Measurements from ENCODE around the gene COL20A1. TPM values are rescaled to one million over a fixed set of nuclear protein-coding genes. Genes with fewer than 3 reads are reported as not detected.

Gene COL20A1
- total RNA-seq, 4 donors from 2014 or later: not detected

DNA sequence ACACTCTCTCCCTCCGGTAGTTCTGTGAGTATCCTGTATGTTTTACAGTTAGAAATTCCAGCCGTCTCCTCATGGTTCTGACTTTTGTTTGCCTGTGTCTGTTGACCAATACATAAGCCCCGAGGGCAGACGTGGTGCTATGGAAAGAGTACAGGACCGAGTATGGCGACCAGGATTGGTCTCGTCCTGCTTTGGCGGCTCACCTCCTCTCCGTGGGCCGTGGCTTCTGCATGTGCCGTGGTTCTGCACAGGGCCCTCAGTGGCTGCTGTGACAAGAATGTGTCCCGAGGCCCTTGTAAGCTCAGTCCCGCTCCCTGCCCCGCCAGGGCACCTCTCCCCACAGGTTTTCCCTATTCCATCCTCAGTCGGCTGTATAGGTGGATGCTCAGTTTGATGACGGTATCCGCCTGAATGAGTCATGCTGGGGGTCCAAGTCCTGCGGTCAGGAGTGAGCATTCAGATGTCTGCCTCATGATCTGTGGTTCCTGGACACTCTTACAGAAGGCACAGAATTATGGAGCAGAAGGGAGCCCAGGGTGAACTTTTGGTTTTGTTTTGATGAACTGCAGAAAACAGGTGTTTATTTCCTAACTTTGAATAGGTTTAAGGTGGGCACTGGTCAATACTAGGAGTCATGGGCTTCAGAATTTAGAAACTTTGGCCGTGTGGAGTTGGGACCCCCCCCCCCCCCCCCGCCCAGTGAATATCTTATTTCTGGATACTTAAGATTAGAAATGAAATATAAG is 19.2 kb upstream of the COL20A1 start:
- intact Hi-C loops (cut with DNase I; ENCODE audit: low total_unique reads): no loop called here
- no peak overlapping the region for H3K4me3 ChIP-seq (ENCODE audit: low read depth, poor library complexity, severe bottlenecking)
- DNase-seq (ENCODE audit: low spot score in 2 of 2): no peak
- WGBS, 2 donors: 25 to 28% methylated on average over 20 of the region's 20 CpGs
- TF ChIP-seq POLR2A (IDR thresholded peaks at IDR 0.05): no peak
- TF ChIP-seq, protein P1, sequence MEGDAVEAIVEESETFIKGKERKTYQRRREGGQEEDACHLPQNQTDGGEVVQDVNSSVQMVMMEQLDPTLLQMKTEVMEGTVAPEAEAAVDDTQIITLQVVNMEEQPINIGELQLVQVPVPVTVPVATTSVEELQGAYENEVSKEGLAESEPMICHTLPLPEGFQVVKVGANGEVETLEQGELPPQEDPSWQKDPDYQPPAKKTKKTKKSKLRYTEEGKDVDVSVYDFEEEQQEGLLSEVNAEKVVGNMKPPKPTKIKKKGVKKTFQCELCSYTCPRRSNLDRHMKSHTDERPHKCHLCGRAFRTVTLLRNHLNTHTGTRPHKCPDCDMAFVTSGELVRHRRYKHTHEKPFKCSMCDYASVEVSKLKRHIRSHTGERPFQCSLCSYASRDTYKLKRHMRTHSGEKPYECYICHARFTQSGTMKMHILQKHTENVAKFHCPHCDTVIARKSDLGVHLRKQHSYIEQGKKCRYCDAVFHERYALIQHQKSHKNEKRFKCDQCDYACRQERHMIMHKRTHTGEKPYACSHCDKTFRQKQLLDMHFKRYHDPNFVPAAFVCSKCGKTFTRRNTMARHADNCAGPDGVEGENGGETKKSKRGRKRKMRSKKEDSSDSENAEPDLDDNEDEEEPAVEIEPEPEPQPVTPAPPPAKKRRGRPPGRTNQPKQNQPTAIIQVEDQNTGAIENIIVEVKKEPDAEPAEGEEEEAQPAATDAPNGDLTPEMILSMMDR (IDR thresholded peaks at IDR 0.05): no peak

DNA sequence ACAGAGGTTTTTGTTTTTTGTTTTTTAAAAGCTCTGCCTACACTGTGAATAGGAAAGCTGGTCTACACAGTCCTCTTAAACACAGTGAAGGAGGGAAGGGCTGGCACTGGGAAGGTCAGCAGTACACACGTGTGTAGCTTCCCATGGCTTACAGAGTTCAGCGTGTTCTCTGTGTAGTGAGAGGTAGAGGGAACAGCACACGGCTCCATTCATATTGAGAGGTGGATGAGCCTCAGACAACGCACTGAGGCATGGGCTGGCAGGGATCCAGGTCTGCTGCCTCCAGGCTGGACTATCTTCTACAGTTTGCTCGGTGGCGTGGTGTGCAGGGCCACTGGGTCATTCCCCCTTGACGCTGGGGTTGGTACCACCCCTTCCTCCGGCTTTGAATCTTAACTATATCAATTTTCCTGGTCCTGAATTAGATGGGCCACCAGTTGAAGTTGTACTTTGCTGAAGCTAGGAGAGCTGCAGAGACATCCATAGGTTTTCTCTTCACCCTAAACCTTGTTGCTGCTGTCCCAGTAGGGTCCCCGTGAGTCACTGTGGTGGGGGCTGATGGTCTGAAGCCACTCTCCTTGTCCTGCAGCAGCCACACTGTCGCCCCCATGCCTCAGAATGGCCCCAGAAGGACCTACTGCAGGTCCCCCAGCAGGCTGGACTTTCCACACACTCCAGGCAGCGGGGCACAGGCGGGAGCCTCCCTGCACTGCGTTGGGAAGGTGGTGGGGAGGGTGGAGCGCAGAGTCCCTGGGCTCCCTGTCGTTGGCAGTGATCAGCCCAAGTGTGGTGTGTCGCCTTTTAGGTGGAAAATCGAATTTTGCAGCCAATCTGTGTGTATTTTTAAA is 18.4 kb upstream of the COL20A1 start:
- DNase-seq (ENCODE audit: low spot score in 2 of 2): no peak
- intact Hi-C loops (cut with DNase I; ENCODE audit: low total_unique reads): no loop called here
- no peak for TF ChIP-seq POLR2A (IDR thresholded peaks at IDR 0.05)
- TF ChIP-seq, protein P1 (IDR thresholded peaks at IDR 0.05): no peak
- no peak overlapping the region for H3K4me3 ChIP-seq (ENCODE audit: low read depth, poor library complexity, severe bottlenecking)
- WGBS, 2 donors: 69% methylated on average over 17 of the region's 17 CpGs

DNA sequence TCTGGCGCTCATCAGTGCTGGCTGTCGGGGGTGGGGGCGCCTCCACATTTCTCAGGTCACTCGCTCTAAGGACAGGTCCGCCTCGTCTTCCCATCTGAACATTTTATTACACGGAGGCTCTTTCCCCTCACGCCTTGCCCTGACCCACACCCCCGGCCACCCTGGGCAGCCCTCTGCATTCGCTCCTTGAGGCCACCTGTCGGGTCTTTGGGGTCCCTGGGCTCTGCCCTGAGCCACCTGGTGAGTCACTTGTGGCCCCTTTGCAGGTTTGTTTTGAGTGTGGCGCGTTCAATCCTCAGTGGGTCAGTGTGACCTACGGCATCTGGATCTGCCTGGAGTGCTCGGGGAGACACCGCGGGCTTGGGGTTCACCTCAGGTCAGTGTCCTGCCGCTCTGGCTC is 17.2 kb upstream of the COL20A1 start:
- no peak for DNase-seq (ENCODE audit: low spot score in 2 of 2)
- intact Hi-C loops (cut with DNase I; ENCODE audit: low total_unique reads): no loop called here
- WGBS, 2 donors: 91 to 94% methylated on average over 16 to 18 of the region's 18 CpGs
- H3K4me3 ChIP-seq (ENCODE audit: low read depth, poor library complexity, severe bottlenecking): no peak overlapping the region
- TF ChIP-seq, protein P1 (IDR thresholded peaks at IDR 0.05): no peak
- TF ChIP-seq POLR2A (IDR thresholded peaks at IDR 0.05): no peak

DNA sequence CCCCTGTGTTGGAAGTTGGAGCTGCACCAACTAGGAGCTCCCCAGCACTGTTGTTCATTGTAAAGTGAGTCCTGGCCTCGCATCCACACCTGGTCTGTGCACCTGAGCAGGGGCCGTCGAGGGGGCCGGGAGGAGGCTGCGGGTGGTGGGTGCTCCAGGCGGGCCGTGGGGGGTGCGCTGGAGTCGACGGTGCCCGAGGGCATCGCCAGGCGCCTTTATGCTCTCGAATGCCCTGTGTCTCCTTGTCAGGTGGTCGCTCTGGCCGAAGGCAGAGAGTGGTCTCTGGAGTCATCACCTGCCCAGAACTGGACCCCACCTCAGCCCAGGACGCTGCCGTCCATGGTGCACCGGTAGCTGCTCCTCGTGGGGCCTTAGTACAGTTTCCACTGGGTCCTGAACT is 16.0 kb upstream of the COL20A1 start:
- TF ChIP-seq POLR2A (IDR thresholded peaks at IDR 0.05): no peak
- TF ChIP-seq, protein P1 (IDR thresholded peaks at IDR 0.05): no peak
- intact Hi-C loops (cut with DNase I; ENCODE audit: low total_unique reads): no loop called here
- no peak for DNase-seq (ENCODE audit: low spot score in 2 of 2)
- WGBS, 2 donors: 85 to 90% methylated on average over 17 to 20 of the region's 20 CpGs
- no peak overlapping the region for H3K4me3 ChIP-seq (ENCODE audit: low read depth, poor library complexity, severe bottlenecking)

GRCh38 chr20:63277466-63278272 is 15.3 kb upstream of the COL20A1 start:
- DNase-seq (ENCODE audit: low spot score in 2 of 2): no peak
- no peak for TF ChIP-seq POLR2A (IDR thresholded peaks at IDR 0.05)
- TF ChIP-seq, protein P1 (IDR thresholded peaks at IDR 0.05): no peak
- 92 to 93% methylated on average over 25 to 28 of the region's 30 CpGs for WGBS, 2 donors

More at GRCh38 chr20:63277466-63278272, 15.3 kb upstream of the COL20A1 start:
- no peak overlapping the region for H3K4me3 ChIP-seq (ENCODE audit: low read depth, poor library complexity, severe bottlenecking)
- intact Hi-C loops (cut with DNase I; ENCODE audit: low total_unique reads): no loop called here
